GM12878 (cell line): ENCODE measurements around the gene NCAM1. TPM values are rescaled to one million over a fixed set of nuclear protein-coding genes. Genes with fewer than 3 reads are reported as not detected.

Experiments
- ATAC-seq: fragments of 200-7000 bp; cut with Tn5 transposase; 3 replicates; pipeline ENCODE4 v1.9.1; 2020; ENCODE audit warnings: mild to moderate bottlenecking, moderate library complexity
- BruUV-seq: library from RNA; stranded (reverse); fragments of 400-500 nt; replicated peaks from 2 replicates; lab custom pipeline; 2021; lab: Mats Ljungman, UMichigan
- CTCF ChIA-PET: fragments of 300-600 bp; sonication (Branson Sonifier 250); formaldehyde crosslinking; extraction: SDS; loops from one replicate; lab custom pipeline; 2021; ENCODE audit warnings: inconsistent platforms; lab: Yijun Ruan, JAX
- POLR2A ChIA-PET: fragments of 350-600 bp; formaldehyde crosslinking; extraction: SDS; loops from one replicate; lab custom pipeline; 2021; ENCODE audit warnings: inconsistent platforms; lab: Charles Lee
- RAD21 ChIA-PET: fragments of 300-600 bp; sonication (Branson Sonifier 250); formaldehyde crosslinking; loops from one replicate; lab custom pipeline; 2023; ENCODE audit warnings: antibody characterized with exemption; ENCODE audit not compliant: unreplicated experiment; lab: Charles Lee
- SMC1A ChIA-PET: fragments of 300-600 bp; sonication (Branson Sonifier 250); formaldehyde crosslinking; loops from one replicate; lab custom pipeline; 2023; ENCODE audit not compliant: unreplicated experiment, uncharacterized antibody; lab: Charles Lee
- DNase-seq: peaks from one replicate; pipeline ENCODE4 v3.0.0-alpha.2; 2011; ENCODE audit warnings: low read depth, low spot score
- FAIRE-seq: peaks from 3 replicates; lab custom pipeline; 2011; peaks lifted over from hg19 to GRCh38; lab: Jason Lieb, UNC
- H2AFZ ChIP-seq: 2 replicates; pipeline ENCODE4 v1.6.0; 2011; ENCODE audit warnings: low read depth, low read length, control low read depth; ENCODE audit not compliant: control insufficient read depth
- H3K27ac ChIP-seq: 2 replicates; pipeline ENCODE4 v1.5.1; 2011; ENCODE audit warnings: control low read depth; ENCODE audit not compliant: control insufficient read depth, insufficient read depth
- H3K27me3 ChIP-seq, 2 experiments: replicated peaks in 1 of 2; 2 replicates each; pipeline versions ENCODE4 v1.6.0 to v1.6.1; 2011; ENCODE audit warnings: low read length in 1 of 2; ENCODE audit not compliant: control insufficient read depth in 2 of 2, insufficient read depth in 2 of 2
- H3K36me3 ChIP-seq, 2 experiments: 2 replicates each; pipeline ENCODE4 v1.5.1; 2011; ENCODE audit warnings: low read length in 1 of 2; ENCODE audit not compliant: control insufficient read depth in 2 of 2, insufficient read depth in 2 of 2
- H3K4me1 ChIP-seq: 2 replicates; pipeline ENCODE4 v1.6.1; 2011; ENCODE audit warnings: mild to moderate bottlenecking, low read length, moderate library complexity, mixed read lengths; ENCODE audit not compliant: control insufficient read depth, insufficient read depth
- H3K4me2 ChIP-seq: 2 replicates; pipeline ENCODE4 v1.6.0; 2011; ENCODE audit warnings: control low read depth; ENCODE audit not compliant: control insufficient read depth, insufficient read depth
- H3K4me3 ChIP-seq: fragments of 200-600 bp; sonication (generic); 2 replicates; pipeline ENCODE4 v1.5.1; 2016
- H3K79me2 ChIP-seq: 2 replicates; pipeline ENCODE4 v1.6.0; 2011; ENCODE audit warnings: low read length; ENCODE audit not compliant: control insufficient read depth, insufficient read depth
- H3K9ac ChIP-seq: 2 replicates; pipeline ENCODE4 v1.8.0; 2011; ENCODE audit warnings: low read length, control low read depth, mixed read lengths; ENCODE audit not compliant: control insufficient read depth, insufficient read depth
- H3K9me3 ChIP-seq: replicated peaks from 3 replicates; pipeline ENCODE4 v1.5.1; 2011; ENCODE audit warnings: mild to moderate bottlenecking, low read length; ENCODE audit not compliant: control insufficient read depth, insufficient read depth
- H4K20me1 ChIP-seq: 2 replicates; pipeline ENCODE4 v1.6.0; 2011; ENCODE audit not compliant: control insufficient read depth, insufficient read depth
- CEBPB ChIP-seq, 2 experiments: fragments of 150-350 bp in 1 of 2; IDR thresholded peaks; 2 replicates each; pipeline ENCODE4 v1.6.1; 2012 to 2014; ENCODE audit warnings: low read depth in 2 of 2, low read length in 2 of 2, borderline replicate concordance in 1 of 2, inconsistent platforms in 1 of 2
- CHD1 ChIP-seq: IDR thresholded peaks from 2 replicates; pipeline ENCODE4 v1.6.1; 2012; ENCODE audit warnings: low read depth, low read length, improper control_type of control experiment
- IRF4 ChIP-seq: IDR thresholded peaks from 2 replicates; pipeline ENCODE4 v1.6.1; 2011; ENCODE audit warnings: low read depth, low read length
- MYC ChIP-seq: IDR thresholded peaks from 2 replicates; pipeline ENCODE4 v1.6.1; 2011; ENCODE audit warnings: mild to moderate bottlenecking, low read length, moderate library complexity, inconsistent platforms; ENCODE audit not compliant: insufficient read depth, insufficient replicate concordance, insufficient read length, severe bottlenecking
- PAX8 ChIP-seq: fragments of 450-650 bp; IDR thresholded peaks from 2 replicates; pipeline ENCODE4 v1.6.1; 2017; ENCODE audit warnings: mild to moderate bottlenecking, moderate library complexity
- PBX3 ChIP-seq: IDR thresholded peaks from 2 replicates; pipeline ENCODE4 v1.6.1; 2011; ENCODE audit warnings: mild to moderate bottlenecking, low read depth, low read length, moderate library complexity; ENCODE audit not compliant: insufficient replicate concordance
- ZNF207 ChIP-seq: fragments of 450-650 bp; IDR thresholded peaks from 2 replicates; pipeline ENCODE4 v1.6.1; 2014; ENCODE audit warnings: antibody characterized with exemption, mild to moderate bottlenecking, borderline replicate concordance
- WGBS: methylation state at CpG from one replicate; pipeline ENCODE4 v1.1.6; 2016; ENCODE audit warnings: low lambda C conversion rate; ENCODE audit not compliant: insufficient replicate concordance, insufficient coverage; ENCODE audit errors: missing lambda C conversion rate; 5-methylcytosine and 5-hydroxymethylcytosine counted together
- in situ Hi-C: fragments of 300-500 bp; cut with MboI; formaldehyde crosslinking; loops from 9 replicates; pipeline ENCODE4 v1.14.3; 2018; ENCODE audit warnings: mixed read lengths
- intact Hi-C: fragments of 100-400 bp; cut with micrococcal nuclease; formaldehyde crosslinking; loops from one replicate; pipeline ENCODE4 v1.14.2; 2022; ENCODE audit not compliant: unreplicated experiment
- polyA plus RNA-seq, 11 experiments: library from polyadenylated mRNA; depleted of rRNA in 4 of 11; unstranded in 6 of 11; stranded (reverse) in 5 of 11; fragments of >200 nt; fragmentation: Nextera tagmentation in 4 of 11; fragmentation: Illumina TruSeq in 1 of 11; extraction: Ambion mirVana in 4 of 11; extraction: Trizol in 1 of 11; gene quantifications; 1 replicate in 1 of 11; 2 replicates in 10 of 11; pipeline versions ENCODE4 v1.2.1 to v1.2.3, GENCODE V29; 2011 to 2016; ENCODE audit warnings: inconsistent platforms in 2 of 11, missing spikeins in 2 of 11, low read depth in 1 of 11
- total RNA-seq, 4 experiments: library from RNA; depleted of rRNA in 3 of 4; stranded (reverse); fragments of >200 nt in 3 of 4; fragmentation: Illumina TruSeq in 1 of 4; extraction: Trizol in 1 of 4; gene quantifications; 2 replicates each; pipeline versions ENCODE4 v1.2.1 to v1.2.3, GENCODE V29; 2013 to 2021

The NCAM1 gene
- total and polyA plus RNA-seq, 10 of the 15 experiments (the other 5 are each of a cell fraction or from before 2014, with no cell fraction given), result 0.10 to 0.23 (median 0.11) TPM; not detected in 7

GRCh38 chr11:113269636-113270035 is 308.4 kb downstream of the NCAM1 start:
- Histone ChIP-seq H3K4me2 (no peak overlapping the region), H3K27ac (no peak overlapping the region), H3K36me3 (no peaks in the 10 kb centered on the region), H3K9ac (no peak overlapping the region), H3K4me1 (no peaks in the 10 kb centered on the region), H4K20me1 (no peaks in the 10 kb centered on the region), H3K79me2 (no peaks in the 10 kb centered on the region), H3K9me3 (no peaks in the 10 kb centered on the region), H3K27me3 (peaks cover 2 to 4% of the 10 kb centered on the region in 2 experiments), H3K4me3 (no peak overlapping the region), H2AFZ (no peak overlapping the region)
- RAD21 ChIA-PET, result no interaction called here
- BruUV-seq, result no TSS peak
- FAIRE-seq (no peak), DNase-seq (no peak), ATAC-seq (no peak)
- TF ChIP-seq CEBPB (IDR thresholded peaks at IDR 0.05; ENCODE audit: borderline replicate concordance in 1 of 2, low read depth in 2 of 2, low read length in 2 of 2), result no peak
- no peak for TF ChIP-seq CHD1
- TF ChIP-seq PBX3, result no peak
- TF ChIP-seq ZNF207, result no peak
- in situ Hi-C loops, result no loop called here
- SMC1A ChIA-PET, result no interaction called here
- CTCF ChIA-PET, result no interaction called here
- intact Hi-C loops, result no loop called here
- whole genome bisulfite sequencing, result 3% methylated on average over 5 of the region's 5 CpGs
- POLR2A ChIA-PET, result no interaction called here

- Histone ChIP-seq H3K4me1 (no peaks in the 10 kb centered on the region), H3K9me3 (no peaks in the 10 kb centered on the region), H3K27me3 (peaks cover 2 to 4% of the 10 kb centered on the region in 2 experiments), H3K27ac (no peak overlapping the region), H3K4me3 (no peak overlapping the region), H3K79me2 (no peaks in the 10 kb centered on the region), H4K20me1 (no peaks in the 10 kb centered on the region), H2AFZ (no peak overlapping the region), H3K9ac (no peak overlapping the region), H3K4me2 (no peak overlapping the region), H3K36me3 (no peaks in the 10 kb centered on the region)
- ATAC-seq (no peak), DNase-seq (no peak), FAIRE-seq (no peak)
- RAD21 ChIA-PET, result no interaction called here
- SMC1A ChIA-PET, result no interaction called here
- intact Hi-C loops (no loop called here), in situ Hi-C loops (no loop called here)
- TF ChIP-seq PAX8 (no peak), IRF4 (no peak), MYC (no peak)
- WGBS, result 40% methylated on average over 13 of the region's 13 CpGs
- BruUV-seq, result no TSS peak
- POLR2A ChIA-PET, result no interaction called here
- CTCF ChIA-PET, result no interaction called here
These were observed 308.9 kb downstream of the NCAM1 start for GRCh38 chr11:113270080-113270479.
